GM18499 (cell line): Measurements from ENCODE around the gene CYP4F2.

Experiments
- ATAC-seq: cut with Tn5 transposase; IDR thresholded peaks from one replicate; pipeline ENCODE4 v1.9.1; 2021; ENCODE audit warnings: moderate number of reproducible peaks; ENCODE audit not compliant: insufficient read depth, unreplicated experiment

The CYP4F2 gene

GRCh38 chr19:15828121-15828610 lies 69.7 kb downstream of the CYP4F2 start:
- ATAC-seq, result no peak
